Activated CD8-positive, alpha-beta T cell treated with anti-CD3 and anti-CD28 coated beads for 36 hours (primary cell): ENCODE results near the gene RNF44. TPM values are rescaled to one million over a fixed set of nuclear protein-coding genes. Genes with fewer than 3 reads are reported as not detected.

Source experiments
- ATAC-seq: fragments of 200-7000 bp; cut with Tn5 transposase; one replicate; pipeline ENCODE4 v1.10.0; 2021; ENCODE audit warnings: mild to moderate bottlenecking, moderate library complexity
- CTCF ChIA-PET: fragments of 350-600 bp; sonication (Branson Sonifier 250); formaldehyde crosslinking; loops from one replicate; lab custom pipeline; 2021; ENCODE audit warnings: antibody characterized with exemption; lab: Charles Lee
- POLR2A ChIA-PET: fragments of 350-600 bp; sonication (Branson Sonifier 250); formaldehyde crosslinking; loops from one replicate; lab custom pipeline; 2021; ENCODE audit warnings: antibody characterized with exemption; lab: Charles Lee
- DNase-seq: peaks from one replicate; pipeline ENCODE4 v3.0.0-alpha.2; 2020
- H3K27ac Mint-ChIP-seq: one replicate; pipeline ENCODE4 v1.8.0; 2021; ENCODE audit warnings: mild to moderate bottlenecking, mixed read lengths
- H3K27me3 Mint-ChIP-seq: one replicate; pipeline ENCODE4 v1.8.0; 2021; ENCODE audit warnings: mixed read lengths
- H3K36me3 Mint-ChIP-seq: one replicate; pipeline ENCODE4 v1.8.0; 2021; ENCODE audit warnings: low read depth, mixed read lengths
- H3K4me1 Mint-ChIP-seq: one replicate; pipeline ENCODE4 v1.8.0; 2021; ENCODE audit warnings: low read depth, mixed read lengths
- H3K4me3 Mint-ChIP-seq: one replicate; pipeline ENCODE4 v1.8.0; 2021; ENCODE audit warnings: mild to moderate bottlenecking, moderate library complexity, mixed read lengths
- H3K9me3 Mint-ChIP-seq: one replicate; pipeline ENCODE4 v1.8.0; 2021; ENCODE audit warnings: mixed read lengths
- intact Hi-C: fragments of 100-400 bp; cut with micrococcal nuclease; formaldehyde crosslinking; loops from one replicate; pipeline ENCODE4 v1.10.0; 2022
- total RNA-seq, 2 experiments: library from RNA; stranded (reverse); gene quantifications; one replicate each; pipeline ENCODE4 v1.2.3, GENCODE V29; 2021
- TF ChIP-seq, protein P1 (sequence below): fragments of 200-600 bp; IDR thresholded peaks from one replicate; pipeline ENCODE4 v1.8.0; 2022; ENCODE audit warnings: antibody characterized with exemption, mild to moderate bottlenecking

Gene RNF44
- total RNA-seq, 2 experiments from 2014 or later, result 55.3 to 62.7 TPM

- no peaks in the 10 kb centered on the region for H3K9me3 Mint-ChIP-seq
- no peak for ATAC-seq
- H3K4me3 Mint-ChIP-seq, result no peak overlapping the region
- intact Hi-C loops, result no loop called here
- H3K27me3 Mint-ChIP-seq, result no peaks in the 10 kb centered on the region
- DNase-seq, result no peak
- ChIA-PET CTCF (interaction anchor here (1.3 kb wide), 1 partner anchor 13 kb away, joined by 3 read pairs; no protein-coding TSS in a partner anchor), POLR2A (interaction anchor here (1.3 kb wide), 1 partner anchor 36 kb away, joined by 3 read pairs; the partner anchor contains the start of gene RNF44)
- H3K4me1 Mint-ChIP-seq, result no peaks in the 10 kb centered on the region
- TF ChIP-seq, protein P1, sequence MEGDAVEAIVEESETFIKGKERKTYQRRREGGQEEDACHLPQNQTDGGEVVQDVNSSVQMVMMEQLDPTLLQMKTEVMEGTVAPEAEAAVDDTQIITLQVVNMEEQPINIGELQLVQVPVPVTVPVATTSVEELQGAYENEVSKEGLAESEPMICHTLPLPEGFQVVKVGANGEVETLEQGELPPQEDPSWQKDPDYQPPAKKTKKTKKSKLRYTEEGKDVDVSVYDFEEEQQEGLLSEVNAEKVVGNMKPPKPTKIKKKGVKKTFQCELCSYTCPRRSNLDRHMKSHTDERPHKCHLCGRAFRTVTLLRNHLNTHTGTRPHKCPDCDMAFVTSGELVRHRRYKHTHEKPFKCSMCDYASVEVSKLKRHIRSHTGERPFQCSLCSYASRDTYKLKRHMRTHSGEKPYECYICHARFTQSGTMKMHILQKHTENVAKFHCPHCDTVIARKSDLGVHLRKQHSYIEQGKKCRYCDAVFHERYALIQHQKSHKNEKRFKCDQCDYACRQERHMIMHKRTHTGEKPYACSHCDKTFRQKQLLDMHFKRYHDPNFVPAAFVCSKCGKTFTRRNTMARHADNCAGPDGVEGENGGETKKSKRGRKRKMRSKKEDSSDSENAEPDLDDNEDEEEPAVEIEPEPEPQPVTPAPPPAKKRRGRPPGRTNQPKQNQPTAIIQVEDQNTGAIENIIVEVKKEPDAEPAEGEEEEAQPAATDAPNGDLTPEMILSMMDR, result no peak
- H3K27ac Mint-ChIP-seq, result no peak overlapping the region
- H3K36me3 Mint-ChIP-seq, result peaks cover 45% of the 10 kb centered on the region
Measured at GRCh38 chr5:176501333-176501732, 35.9 kb downstream of the RNF44 start.

- no peak for DNase-seq
- no peaks in the 10 kb centered on the region for H3K27me3 Mint-ChIP-seq
- no peak for ATAC-seq
- ChIA-PET POLR2A (no interaction called here), CTCF (no interaction called here)
- peaks cover 46% of the 10 kb centered on the region for H3K36me3 Mint-ChIP-seq
- TF ChIP-seq, protein P1, result no peak
- intact Hi-C loops, result no loop called here
- H3K4me1 Mint-ChIP-seq, result no peaks in the 10 kb centered on the region
- no peaks in the 10 kb centered on the region for H3K9me3 Mint-ChIP-seq
- H3K27ac Mint-ChIP-seq, result no peak overlapping the region
- no peak overlapping the region for H3K4me3 Mint-ChIP-seq
Measured at GRCh38 chr5:176500511-176500910, 36.7 kb downstream of the RNF44 start.

DNA sequence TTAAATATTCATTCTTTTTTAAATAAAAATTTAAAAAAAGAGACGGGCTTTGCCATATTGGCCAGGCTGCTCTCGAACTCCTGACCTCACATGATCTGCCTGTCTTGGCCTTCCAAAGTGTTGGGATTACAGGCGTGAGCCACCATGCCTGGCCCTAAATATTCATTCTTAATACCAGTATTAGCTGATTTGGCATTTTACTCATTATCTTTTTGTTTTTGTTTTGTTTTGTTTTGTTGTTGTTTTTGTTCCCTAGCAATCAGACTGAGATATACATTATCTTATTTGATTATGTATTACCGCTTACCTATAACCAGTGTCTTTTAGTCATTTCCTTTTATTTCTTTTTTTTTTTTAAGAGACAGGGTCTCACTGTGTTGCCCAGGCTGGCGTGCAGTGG is 37.9 kb downstream of the RNF44 start:
- CTCF ChIA-PET, result no interaction called here
- intact Hi-C loops, result no loop called here
- ATAC-seq (no peak), DNase-seq (no peak)
- POLR2A ChIA-PET, result no interaction called here
- TF ChIP-seq, protein P1, result no peak
- Mint-ChIP-seq H3K27me3 (no peaks in the 10 kb centered on the region), H3K27ac (no peak overlapping the region), H3K4me1 (no peaks in the 10 kb centered on the region), H3K4me3 (no peak overlapping the region), H3K9me3 (no peaks in the 10 kb centered on the region), H3K36me3 (peaks cover 42% of the 10 kb centered on the region)

DNA sequence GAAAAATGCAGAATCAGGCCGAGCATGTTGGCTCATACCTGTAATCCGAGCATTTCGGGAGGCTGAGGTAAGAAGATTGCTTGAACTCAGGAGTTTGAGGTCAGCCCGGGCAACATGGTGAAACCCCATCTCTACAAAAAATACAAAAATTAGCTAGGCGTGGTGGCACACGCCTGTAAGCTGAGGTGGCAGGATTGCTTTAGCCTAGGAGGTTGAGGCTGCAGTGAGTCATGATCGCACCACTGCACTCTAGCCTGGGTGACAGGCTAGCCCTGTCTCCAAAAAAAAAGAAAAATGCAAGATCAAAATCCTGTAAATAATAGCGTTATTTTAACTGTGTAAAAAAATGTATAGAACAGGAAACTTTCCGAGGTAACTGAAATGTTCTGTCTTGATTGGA is 39.4 kb downstream of the RNF44 start:
- POLR2A ChIA-PET, result no interaction called here
- DNase-seq (no peak), ATAC-seq (no peak)
- TF ChIP-seq, protein P1, result no peak
- no peaks in the 10 kb centered on the region for H3K9me3 Mint-ChIP-seq
- H3K4me3 Mint-ChIP-seq, result no peak overlapping the region
- H3K27ac Mint-ChIP-seq, result no peak overlapping the region
- H3K36me3 Mint-ChIP-seq, result peaks cover 44% of the 10 kb centered on the region
- no peaks in the 10 kb centered on the region for H3K4me1 Mint-ChIP-seq
- CTCF ChIA-PET, result no interaction called here
- intact Hi-C loops, result no loop called here
- H3K27me3 Mint-ChIP-seq, result no peaks in the 10 kb centered on the region

DNA sequence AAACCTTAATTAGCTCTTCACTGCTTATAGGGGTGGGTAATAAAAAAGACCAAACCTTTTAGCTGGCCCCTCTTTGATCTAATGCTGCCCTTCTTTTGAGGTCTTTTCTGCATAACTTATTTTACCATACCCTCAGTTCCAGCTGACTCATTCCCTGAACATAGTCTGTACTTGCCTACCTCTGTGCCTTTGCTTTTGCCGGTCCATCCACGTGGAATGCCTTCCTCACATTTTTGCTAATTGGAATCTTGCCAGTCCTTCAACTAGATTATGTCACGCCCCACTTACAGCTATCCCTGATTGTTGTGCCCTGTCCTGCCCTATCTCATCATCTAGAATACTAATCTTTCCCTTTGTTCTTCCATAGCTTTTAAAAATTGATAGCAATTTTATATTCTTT is 44.8 kb downstream of the RNF44 start:
- Mint-ChIP-seq H3K4me1 (peaks cover 10% of the 10 kb centered on the region), H3K27ac (no peak overlapping the region), H3K9me3 (no peaks in the 10 kb centered on the region), H3K36me3 (peaks cover 46% of the 10 kb centered on the region), H3K27me3 (no peaks in the 10 kb centered on the region), H3K4me3 (no peak overlapping the region)
- TF ChIP-seq, protein P1, result no peak
- ChIA-PET CTCF (no interaction called here), POLR2A (interaction anchor here (1.2 kb wide), 1 partner anchor 43 kb away, joined by 4 read pairs; no protein-coding TSS in a partner anchor)
- DNase-seq, result no peak
- no peak for ATAC-seq
- intact Hi-C loops, result no loop called here
